ENCODE results near the gene PAFAH2.
A peak's percentile ranks its signal among the peaks of the same experiment; 100 is the strongest.

Gene PAFAH2

GRCh38 chr1:25999041-25999800 is 1.4 kb upstream of the PAFAH2 start:
- no peak for DNase-seq (ENCODE audit: low read depth)
- H3K4me3 ChIP-seq (ENCODE audit: low read depth, low read length) = no peak overlapping the region
- no peak for TF ChIP-seq CTCF (IDR thresholded peaks at IDR 0.05; ENCODE audit: control insufficient read depth, extremely low read depth, insufficient read depth)

GRCh38 chr1:25996966-25997827 is 666 bp downstream of the PAFAH2 start:
- TF ChIP-seq CTCF (IDR thresholded peaks at IDR 0.05; ENCODE audit: control insufficient read depth, extremely low read depth, insufficient read depth) = no peak
- peak overlapping the region; percentile 69 for H3K4me3 ChIP-seq (ENCODE audit: low read depth, low read length)
- no peak for DNase-seq (ENCODE audit: low read depth)

- no peak for TF ChIP-seq CTCF (IDR thresholded peaks at IDR 0.05; ENCODE audit: control insufficient read depth, extremely low read depth, insufficient read depth)
- no peak for DNase-seq (ENCODE audit: low read depth)
- H3K4me3 ChIP-seq (ENCODE audit: low read depth, low read length) = no peak overlapping the region
Measured at GRCh38 chr1:25994402-25995150, 3.3 kb downstream of the PAFAH2 start.

GRCh38 chr1:25993197-25993951 is 4.5 kb downstream of the PAFAH2 start:
- no peak for TF ChIP-seq CTCF (IDR thresholded peaks at IDR 0.05; ENCODE audit: control insufficient read depth, extremely low read depth, insufficient read depth)
- H3K4me3 ChIP-seq (ENCODE audit: low read depth, low read length) = no peak overlapping the region
- DNase-seq (ENCODE audit: low read depth) = no peak

GRCh38 chr1:25992689-25993171 is 5.1 kb downstream of the PAFAH2 start:
- no peak overlapping the region for H3K4me3 ChIP-seq (ENCODE audit: low read depth, low read length)
- no peak for DNase-seq (ENCODE audit: low read depth)
- no peak for TF ChIP-seq CTCF (IDR thresholded peaks at IDR 0.05; ENCODE audit: control insufficient read depth, extremely low read depth, insufficient read depth)
